Testis (tissue), 3 donors: ENCODE measurements around the gene LRP2. TPM values are rescaled to one million over a fixed set of nuclear protein-coding genes. Genes with fewer than 3 reads are reported as not detected.
"Not testable (repeated sequence)": the region's sequence is repeated elsewhere in the genome, so short reads cannot be mapped to it uniquely, and the experiment has no call there.

Source experiments
- DNase-seq: peaks from one replicate; pipeline ENCODE4 v3.0.0-alpha.2; 2019
- H3K27ac ChIP-seq, 2 donors: fragments of 200-600 bp; sonication (generic); one replicate each; pipeline ENCODE4 v1.5.1; 2019
- H3K27me3 ChIP-seq: fragments of 200-600 bp; sonication (generic); one replicate; pipeline ENCODE4 v1.5.1; 2019
- H3K36me3 ChIP-seq: fragments of 200-600 bp; sonication (generic); one replicate; pipeline ENCODE4 v1.5.1; 2017; ENCODE audit warnings: low read depth; ENCODE audit errors: missing control alignments
- H3K4me1 ChIP-seq: fragments of 200-600 bp; sonication (generic); one replicate; pipeline ENCODE4 v1.5.1; 2019
- H3K4me3 ChIP-seq, 2 donors: fragments of 200-600 bp; sonication (generic); one replicate each; pipeline ENCODE4 v1.5.1; 2017 to 2019
- H3K9me3 ChIP-seq: fragments of 200-600 bp; sonication (generic); one replicate; pipeline ENCODE4 v1.5.1; 2017
- CTCF ChIP-seq, 3 experiments: fragments of 450-650 bp in 2 of 3; fragments of 200-600 bp in 1 of 3; sonication (generic) in 1 of 3; IDR thresholded peaks; one replicate each; pipeline ENCODE4 v1.5.1; 2016 to 2019; ENCODE audit warnings: antibody characterized with exemption in 3 of 3, mild to moderate bottlenecking in 2 of 3, moderate library complexity in 1 of 3
- POLR2A ChIP-seq: fragments of 450-650 bp; IDR thresholded peaks from one replicate; pipeline ENCODE4 v1.6.1; 2017; ENCODE audit warnings: antibody characterized with exemption, mild to moderate bottlenecking, moderate library complexity
- WGBS, 2 donors: methylation state at CpG; one replicate each; pipeline ENCODE4 v1.1.5; 2018; 5-methylcytosine and 5-hydroxymethylcytosine counted together
- intact Hi-C: fragments of 100-400 bp; cut with DNase I; formaldehyde crosslinking; loops from one replicate; pipeline ENCODE4 v1.15.1; 2023; ENCODE audit warnings: low total_unique reads
- polyA plus RNA-seq: library from polyadenylated mRNA; stranded (reverse); fragments of 350-450 nt; fragmentation: Illumina TruSeq; extraction: RNeasy Lipid Tissue Mini Kit (QIAGEN cat#74804); gene quantifications from one replicate; pipeline ENCODE4 v1.2.3, GENCODE V29; 2014; ENCODE audit warnings: low read depth, low replicate concordance; ENCODE audit not compliant: insufficient read depth
- total RNA-seq, 2 donors: library from RNA; depleted of rRNA; stranded (reverse); fragments of >200 nt; gene quantifications; one replicate each; pipeline ENCODE4 v1.2.3, GENCODE V29; 2016

The LRP2 gene
- total and polyA plus RNA-seq, 3 donors from 2014 or later, result 3.0 to 9.3 (median 4.1) TPM

- Histone ChIP-seq H3K4me1 (no peaks in the 10 kb centered on the region), H3K4me3 (no peak overlapping the region), H3K27ac (no peak overlapping the region), H3K36me3 (no peaks in the 10 kb centered on the region), H3K27me3 (no peaks in the 10 kb centered on the region), H3K9me3 (no peaks in the 10 kb centered on the region)
- intact Hi-C loops, result no loop called here
- no peak for DNase-seq
- 64 to 70% methylated on average over 8 of the region's 8 CpGs for WGBS, 2 donors
- no peak for TF ChIP-seq POLR2A
- TF ChIP-seq CTCF (IDR thresholded peaks at IDR 0.05), result no peak
Observed at GRCh38 chr2:169139993-169140767, 222.2 kb downstream of the LRP2 start.

- H3K9me3 ChIP-seq, result no peaks in the 10 kb centered on the region
- DNase-seq, result no peak
- no peaks in the 10 kb centered on the region for H3K27me3 ChIP-seq
- intact Hi-C loops, result no loop called here
- no peaks in the 10 kb centered on the region for H3K36me3 ChIP-seq
- no peak overlapping the region for H3K27ac ChIP-seq
- TF ChIP-seq POLR2A (no peak), CTCF (IDR thresholded peaks at IDR 0.05) (no peak)
- H3K4me1 ChIP-seq, result no peaks in the 10 kb centered on the region
- no peak overlapping the region for H3K4me3 ChIP-seq
- 71 to 80% methylated on average over 7 of the region's 7 CpGs for WGBS, 2 donors
Observed at GRCh38 chr2:169139145-169139544, 223.2 kb downstream of the LRP2 start.

- Histone ChIP-seq H3K27me3 (no peaks in the 10 kb centered on the region), H3K9me3 (no peaks in the 10 kb centered on the region), H3K4me1 (no peaks in the 10 kb centered on the region), H3K4me3 (no peak overlapping the region), H3K36me3 (no peaks in the 10 kb centered on the region), H3K27ac (no peak overlapping the region)
- DNase-seq, result no peak
- 71 to 82% methylated on average over 2 of the region's 2 CpGs for WGBS, 2 donors
- TF ChIP-seq CTCF (IDR thresholded peaks at IDR 0.05) (no peak), POLR2A (no peak)
- intact Hi-C loops, result no loop called here
Observed at GRCh38 chr2:169137924-169138323, 224.4 kb downstream of the LRP2 start.

GRCh38 chr2:169136885-169137534 is 225.3 kb downstream of the LRP2 start:
- no peaks in the 10 kb centered on the region for H3K4me1 ChIP-seq
- no peaks in the 10 kb centered on the region for H3K27me3 ChIP-seq
- H3K36me3 ChIP-seq, result no peaks in the 10 kb centered on the region
- H3K27ac ChIP-seq, result no peak overlapping the region
- TF ChIP-seq CTCF (IDR thresholded peaks at IDR 0.05) (no peak), POLR2A (no peak)
- peak; percentile 23 for DNase-seq
- no peaks in the 10 kb centered on the region for H3K9me3 ChIP-seq
- intact Hi-C loops, result no loop called here
- H3K4me3 ChIP-seq, result no peak overlapping the region
- WGBS, 2 donors, result 64 to 78% methylated on average over 2 to 3 of the region's 3 CpGs

- H3K4me1 ChIP-seq, H3K9me3 ChIP-seq, H3K27me3 ChIP-seq, DNase-seq, H3K4me3 ChIP-seq, H3K36me3 ChIP-seq, H3K27ac ChIP-seq, intact Hi-C loops: not testable (repeated sequence)
- WGBS, 2 donors, result 72 to 81% methylated on average over 5 of the region's 5 CpGs
Observed at GRCh38 chr2:169136428-169136827, 225.9 kb downstream of the LRP2 start.

GRCh38 chr2:169134272-169134671 is 228.1 kb downstream of the LRP2 start:
- H3K4me3 ChIP-seq, intact Hi-C loops, H3K4me1 ChIP-seq, DNase-seq, H3K36me3 ChIP-seq, H3K27ac ChIP-seq, H3K27me3 ChIP-seq, H3K9me3 ChIP-seq: not testable (repeated sequence)
- 80 to 85% methylated on average over 6 of the region's 6 CpGs for WGBS, 2 donors
